Measurements from ENCODE around the gene ANKS1B. TPM values are rescaled to one million over a fixed set of nuclear protein-coding genes. Genes with fewer than 3 reads are reported as not detected.
A peak's percentile ranks its signal among the peaks of the same experiment; 100 is the strongest.
"Not testable (repeated sequence)": the region's sequence is repeated elsewhere in the genome, so short reads cannot be mapped to it uniquely, and the experiment has no call there.

ANKS1B gene
- total RNA-seq, 1 experiment from 2014 or later: 5.8 TPM

DNA sequence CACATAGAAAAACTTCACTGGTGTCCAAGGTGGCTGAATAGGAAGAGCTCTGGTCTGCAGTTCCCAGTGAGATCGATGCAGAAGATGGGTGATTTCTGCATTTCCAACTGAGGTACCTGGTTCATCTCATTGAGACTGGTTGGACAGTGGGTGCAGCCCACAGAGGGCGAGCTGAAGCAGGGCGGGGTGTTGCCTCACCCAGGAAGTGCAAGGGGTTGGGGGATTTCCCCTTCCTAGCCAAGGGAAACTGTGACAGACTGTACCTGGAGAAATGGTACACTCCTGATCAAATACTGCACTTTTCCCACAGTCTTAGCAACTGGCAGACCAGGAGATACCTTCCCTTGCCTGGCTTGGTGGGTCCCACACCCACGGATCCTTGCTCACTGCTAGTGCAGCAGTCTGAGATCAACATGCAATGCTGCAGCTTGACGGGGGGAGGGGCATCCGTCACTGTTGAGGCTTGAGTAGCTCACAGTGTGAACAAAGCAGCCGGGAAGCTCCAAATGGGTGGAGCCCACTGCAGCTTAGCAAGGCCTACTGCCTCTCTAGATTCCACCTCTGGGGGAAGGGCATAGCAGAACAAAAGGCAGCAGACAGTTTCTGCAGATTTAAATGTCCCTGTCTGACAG, 746.7 kb downstream of the ANKS1B start:
- H3K27me3 Mint-ChIP-seq (ENCODE audit: low read depth): not testable (repeated sequence)
- peak overlapping the region; percentile 69; the same call in 1 of the 2 replicates for H3K27ac Mint-ChIP-seq
- TF ChIP-seq FOXP1 (CRISPR knock-in tag; IDR thresholded peaks at IDR 0.05; ENCODE audit: borderline replicate concordance) (peak; percentile 46; the same call in 1 of the 2 replicates), FOXK1 (CRISPR knock-in tag; IDR thresholded peaks at IDR 0.05) (0 out of 2 replicates have a peak, but pooled peaks have one; percentile 58), TEAD1 (CRISPR knock-in tag; IDR thresholded peaks at IDR 0.05) (0 out of 2 replicates have a peak, but pooled peaks have one; percentile 13), SP1 (CRISPR knock-in tag; conservative IDR thresholded peaks at IDR 0.05) (peak; percentile 57)
- TF ChIP-seq, protein P1, sequence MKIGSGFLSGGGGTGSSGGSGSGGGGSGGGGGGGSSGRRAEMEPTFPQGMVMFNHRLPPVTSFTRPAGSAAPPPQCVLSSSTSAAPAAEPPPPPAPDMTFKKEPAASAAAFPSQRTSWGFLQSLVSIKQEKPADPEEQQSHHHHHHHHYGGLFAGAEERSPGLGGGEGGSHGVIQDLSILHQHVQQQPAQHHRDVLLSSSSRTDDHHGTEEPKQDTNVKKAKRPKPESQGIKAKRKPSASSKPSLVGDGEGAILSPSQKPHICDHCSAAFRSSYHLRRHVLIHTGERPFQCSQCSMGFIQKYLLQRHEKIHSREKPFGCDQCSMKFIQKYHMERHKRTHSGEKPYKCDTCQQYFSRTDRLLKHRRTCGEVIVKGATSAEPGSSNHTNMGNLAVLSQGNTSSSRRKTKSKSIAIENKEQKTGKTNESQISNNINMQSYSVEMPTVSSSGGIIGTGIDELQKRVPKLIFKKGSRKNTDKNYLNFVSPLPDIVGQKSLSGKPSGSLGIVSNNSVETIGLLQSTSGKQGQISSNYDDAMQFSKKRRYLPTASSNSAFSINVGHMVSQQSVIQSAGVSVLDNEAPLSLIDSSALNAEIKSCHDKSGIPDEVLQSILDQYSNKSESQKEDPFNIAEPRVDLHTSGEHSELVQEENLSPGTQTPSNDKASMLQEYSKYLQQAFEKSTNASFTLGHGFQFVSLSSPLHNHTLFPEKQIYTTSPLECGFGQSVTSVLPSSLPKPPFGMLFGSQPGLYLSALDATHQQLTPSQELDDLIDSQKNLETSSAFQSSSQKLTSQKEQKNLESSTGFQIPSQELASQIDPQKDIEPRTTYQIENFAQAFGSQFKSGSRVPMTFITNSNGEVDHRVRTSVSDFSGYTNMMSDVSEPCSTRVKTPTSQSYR (CRISPR knock-in tag; IDR thresholded peaks at IDR 0.05): peak; percentile 89; the same call in 1 of the 2 replicates
- peak; percentile 84 for DNase-seq (ENCODE audit: low spot score)
- peaks cover 48% of the 10 kb centered on the region for H3K9me3 Mint-ChIP-seq
- H3K4me3 Mint-ChIP-seq: peak overlapping the region; percentile 38; the same call in 1 of the 2 replicates
- POLR2A ChIA-PET: interaction anchor here (0.6 kb wide), 2 partner anchors 21 to 465 kb away, joined by 3 to 4 read pairs; no protein-coding TSS in a partner anchor
- CTCF ChIA-PET: interaction anchor here (1.2 to 1.6 kb wide), 3 partner anchors 12 to 194 kb away, joined by 3 to 7 read pairs (median 5); no protein-coding TSS in a partner anchor
- peak; percentile 100 for ATAC-seq
- H3K4me1 Mint-ChIP-seq: peaks cover 21% of the 10 kb centered on the region
- H3K36me3 Mint-ChIP-seq: peaks cover 42% of the 10 kb centered on the region

DNA sequence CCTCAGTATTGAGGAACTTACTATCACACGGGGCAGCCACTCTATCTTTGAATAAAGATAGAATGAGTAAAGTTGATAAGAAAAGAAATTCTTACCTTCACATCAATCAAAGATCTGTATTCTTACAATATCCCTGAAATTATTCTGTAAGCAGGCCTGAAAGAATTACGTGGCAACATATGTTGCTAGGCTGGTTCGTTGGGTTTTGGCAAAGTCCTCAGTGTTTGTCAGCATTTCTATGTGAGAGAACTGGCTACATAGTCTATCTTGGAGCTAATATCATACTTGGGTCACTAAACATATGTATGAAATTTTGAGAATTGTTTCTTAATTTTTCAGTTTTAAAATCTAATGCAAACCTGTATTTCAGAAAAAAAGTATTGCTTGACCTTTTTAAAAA, 749.4 kb downstream of the ANKS1B start:
- H3K9me3 Mint-ChIP-seq: peaks cover 25% of the 10 kb centered on the region
- TF ChIP-seq, protein P2, sequence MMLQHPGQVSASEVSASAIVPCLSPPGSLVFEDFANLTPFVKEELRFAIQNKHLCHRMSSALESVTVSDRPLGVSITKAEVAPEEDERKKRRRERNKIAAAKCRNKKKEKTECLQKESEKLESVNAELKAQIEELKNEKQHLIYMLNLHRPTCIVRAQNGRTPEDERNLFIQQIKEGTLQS (CRISPR knock-in tag; conservative IDR thresholded peaks at IDR 0.05): no peak
- TF ChIP-seq MYBL2 (CRISPR knock-in tag; IDR thresholded peaks at IDR 0.05) (no peak), JUN (CRISPR knock-in tag; IDR thresholded peaks at IDR 0.05) (no peak), FOXP1 (CRISPR knock-in tag; IDR thresholded peaks at IDR 0.05; ENCODE audit: borderline replicate concordance) (no peak), NR1H2 (CRISPR knock-in tag; IDR thresholded peaks at IDR 0.05) (no peak), EMX1 (CRISPR knock-in tag; IDR thresholded peaks at IDR 0.05) (no peak)
- TF ChIP-seq, protein P3, sequence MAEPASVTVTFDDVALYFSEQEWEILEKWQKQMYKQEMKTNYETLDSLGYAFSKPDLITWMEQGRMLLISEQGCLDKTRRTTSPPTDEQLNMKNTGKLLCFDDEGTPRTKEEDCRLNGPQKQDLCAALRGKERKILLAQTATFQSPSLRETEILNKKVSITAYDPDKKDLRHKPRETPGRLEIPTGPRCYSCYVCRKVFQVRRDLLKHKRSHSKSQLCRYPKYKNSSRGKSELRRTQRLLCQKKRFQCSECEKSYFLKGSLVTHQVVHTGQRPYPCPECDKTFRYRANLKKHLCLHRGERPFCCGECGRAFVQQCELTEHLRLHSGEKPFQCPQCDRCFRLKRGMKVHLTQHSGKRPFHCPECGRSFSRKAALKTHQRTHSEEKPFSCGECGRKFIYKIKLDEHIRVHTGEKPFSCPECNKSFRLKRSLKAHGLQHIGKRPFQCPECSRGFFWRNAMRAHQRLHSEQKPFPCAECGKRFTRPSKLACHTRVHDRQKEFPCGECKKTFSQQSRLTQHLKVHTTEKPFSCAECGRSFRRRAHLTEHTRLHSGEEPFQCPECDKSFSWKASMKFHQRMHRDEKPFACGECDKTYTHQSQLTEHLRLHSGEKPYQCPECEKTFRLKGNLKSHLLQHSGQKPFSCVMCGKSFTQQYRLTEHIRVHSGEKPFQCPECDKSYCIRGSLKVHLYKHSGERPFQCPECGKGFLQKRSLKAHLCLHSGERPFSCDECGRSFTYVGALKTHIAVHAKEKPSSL (CRISPR knock-in tag; conservative IDR thresholded peaks at IDR 0.05): no peak
- no peak overlapping the region for H3K4me3 Mint-ChIP-seq
- H3K4me1 Mint-ChIP-seq: peaks cover 23% of the 10 kb centered on the region
- H3K27ac Mint-ChIP-seq: no peak overlapping the region
- CTCF ChIA-PET: no interaction called here
- no peaks in the 10 kb centered on the region; the same call in 1 of the 2 replicates for H3K27me3 Mint-ChIP-seq (ENCODE audit: low read depth)
- POLR2A ChIA-PET: no interaction called here
- DNase-seq (ENCODE audit: low spot score) (no peak), ATAC-seq (no peak)
- H3K36me3 Mint-ChIP-seq: peaks cover 22% of the 10 kb centered on the region

DNA sequence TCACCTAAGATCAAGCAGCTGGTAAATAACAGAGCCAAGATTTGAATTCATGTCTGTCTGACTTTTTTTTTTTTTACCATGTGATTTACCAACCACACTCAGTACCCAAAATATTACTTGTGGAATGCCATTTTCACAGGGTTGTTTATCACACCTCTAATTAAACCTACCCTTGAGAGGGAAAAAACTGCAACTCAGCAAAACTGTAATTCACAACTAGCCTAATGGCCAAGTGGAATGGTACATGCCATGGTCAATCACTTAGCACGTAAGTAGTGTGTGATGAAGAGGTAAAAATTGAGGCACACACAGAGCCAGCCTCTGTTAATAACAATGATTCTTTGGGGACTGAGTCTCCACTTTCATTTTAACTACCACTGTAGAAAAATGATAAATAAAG, 750.0 kb downstream of the ANKS1B start:
- ChIA-PET CTCF (no interaction called here), POLR2A (no interaction called here)
- Mint-ChIP-seq H3K4me1 (peaks cover 23% of the 10 kb centered on the region), H3K4me3 (no peak overlapping the region), H3K36me3 (peaks cover 15% of the 10 kb centered on the region), H3K9me3 (peaks cover 18% of the 10 kb centered on the region), H3K27me3 (ENCODE audit: low read depth) (no peaks in the 10 kb centered on the region; the same call in 1 of the 2 replicates), H3K27ac (no peak overlapping the region)
- ATAC-seq (no peak), DNase-seq (ENCODE audit: low spot score) (no peak)
- TF ChIP-seq FOXP1 (CRISPR knock-in tag; IDR thresholded peaks at IDR 0.05; ENCODE audit: borderline replicate concordance) (no peak), ZNF416 (CRISPR knock-in tag; IDR thresholded peaks at IDR 0.05) (no peak), JAZF1 (CRISPR knock-in tag; IDR thresholded peaks at IDR 0.05) (no peak), ETV6 (CRISPR knock-in tag; IDR thresholded peaks at IDR 0.05) (no peak), GABPB1 (CRISPR knock-in tag; IDR thresholded peaks at IDR 0.05) (no peak), KAT7 (CRISPR knock-in tag; IDR thresholded peaks at IDR 0.05; ENCODE audit: borderline replicate concordance) (no peak), SP1 (CRISPR knock-in tag; conservative IDR thresholded peaks at IDR 0.05) (no peak)
- TF ChIP-seq, protein P4, sequence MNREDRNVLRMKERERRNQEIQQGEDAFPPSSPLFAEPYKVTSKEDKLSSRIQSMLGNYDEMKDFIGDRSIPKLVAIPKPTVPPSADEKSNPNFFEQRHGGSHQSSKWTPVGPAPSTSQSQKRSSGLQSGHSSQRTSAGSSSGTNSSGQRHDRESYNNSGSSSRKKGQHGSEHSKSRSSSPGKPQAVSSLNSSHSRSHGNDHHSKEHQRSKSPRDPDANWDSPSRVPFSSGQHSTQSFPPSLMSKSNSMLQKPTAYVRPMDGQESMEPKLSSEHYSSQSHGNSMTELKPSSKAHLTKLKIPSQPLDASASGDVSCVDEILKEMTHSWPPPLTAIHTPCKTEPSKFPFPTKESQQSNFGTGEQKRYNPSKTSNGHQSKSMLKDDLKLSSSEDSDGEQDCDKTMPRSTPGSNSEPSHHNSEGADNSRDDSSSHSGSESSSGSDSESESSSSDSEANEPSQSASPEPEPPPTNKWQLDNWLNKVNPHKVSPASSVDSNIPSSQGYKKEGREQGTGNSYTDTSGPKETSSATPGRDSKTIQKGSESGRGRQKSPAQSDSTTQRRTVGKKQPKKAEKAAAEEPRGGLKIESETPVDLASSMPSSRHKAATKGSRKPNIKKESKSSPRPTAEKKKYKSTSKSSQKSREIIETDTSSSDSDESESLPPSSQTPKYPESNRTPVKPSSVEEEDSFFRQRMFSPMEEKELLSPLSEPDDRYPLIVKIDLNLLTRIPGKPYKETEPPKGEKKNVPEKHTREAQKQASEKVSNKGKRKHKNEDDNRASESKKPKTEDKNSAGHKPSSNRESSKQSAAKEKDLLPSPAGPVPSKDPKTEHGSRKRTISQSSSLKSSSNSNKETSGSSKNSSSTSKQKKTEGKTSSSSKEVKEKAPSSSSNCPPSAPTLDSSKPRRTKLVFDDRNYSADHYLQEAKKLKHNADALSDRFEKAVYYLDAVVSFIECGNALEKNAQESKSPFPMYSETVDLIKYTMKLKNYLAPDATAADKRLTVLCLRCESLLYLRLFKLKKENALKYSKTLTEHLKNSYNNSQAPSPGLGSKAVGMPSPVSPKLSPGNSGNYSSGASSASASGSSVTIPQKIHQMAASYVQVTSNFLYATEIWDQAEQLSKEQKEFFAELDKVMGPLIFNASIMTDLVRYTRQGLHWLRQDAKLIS (CRISPR knock-in tag; IDR thresholded peaks at IDR 0.05; ENCODE audit: borderline replicate concordance): no peak
- TF ChIP-seq, protein P5, sequence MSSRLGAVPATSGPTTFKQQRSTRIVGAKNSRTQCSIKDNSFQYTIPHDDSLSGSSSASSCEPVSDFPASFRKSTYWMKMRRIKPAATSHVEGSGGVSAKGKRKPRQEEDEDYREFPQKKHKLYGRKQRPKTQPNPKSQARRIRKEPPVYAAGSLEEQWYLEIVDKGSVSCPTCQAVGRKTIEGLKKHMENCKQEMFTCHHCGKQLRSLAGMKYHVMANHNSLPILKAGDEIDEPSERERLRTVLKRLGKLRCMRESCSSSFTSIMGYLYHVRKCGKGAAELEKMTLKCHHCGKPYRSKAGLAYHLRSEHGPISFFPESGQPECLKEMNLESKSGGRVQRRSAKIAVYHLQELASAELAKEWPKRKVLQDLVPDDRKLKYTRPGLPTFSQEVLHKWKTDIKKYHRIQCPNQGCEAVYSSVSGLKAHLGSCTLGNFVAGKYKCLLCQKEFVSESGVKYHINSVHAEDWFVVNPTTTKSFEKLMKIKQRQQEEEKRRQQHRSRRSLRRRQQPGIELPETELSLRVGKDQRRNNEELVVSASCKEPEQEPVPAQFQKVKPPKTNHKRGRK (CRISPR knock-in tag; IDR thresholded peaks at IDR 0.05; ENCODE audit: borderline replicate concordance): no peak
- TF ChIP-seq, protein P6, sequence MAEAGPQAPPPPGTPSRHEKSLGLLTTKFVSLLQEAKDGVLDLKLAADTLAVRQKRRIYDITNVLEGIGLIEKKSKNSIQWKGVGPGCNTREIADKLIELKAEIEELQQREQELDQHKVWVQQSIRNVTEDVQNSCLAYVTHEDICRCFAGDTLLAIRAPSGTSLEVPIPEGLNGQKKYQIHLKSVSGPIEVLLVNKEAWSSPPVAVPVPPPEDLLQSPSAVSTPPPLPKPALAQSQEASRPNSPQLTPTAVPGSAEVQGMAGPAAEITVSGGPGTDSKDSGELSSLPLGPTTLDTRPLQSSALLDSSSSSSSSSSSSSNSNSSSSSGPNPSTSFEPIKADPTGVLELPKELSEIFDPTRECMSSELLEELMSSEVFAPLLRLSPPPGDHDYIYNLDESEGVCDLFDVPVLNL (CRISPR knock-in tag; IDR thresholded peaks at IDR 0.05; ENCODE audit: borderline replicate concordance, low read depth): no peak
